Glomerular visceral epithelial cell (primary cell): ENCODE measurements around the gene TEX2.
A peak's percentile ranks its signal among the peaks of the same experiment; 100 is the strongest.

Source experiments
- DNase-seq: peaks from one replicate; pipeline ENCODE4 v3.0.0-alpha.2; 2016; ENCODE audit errors: extremely low spot score

Gene TEX2

GRCh38 chr17:64269687-64270649, 6.9 kb upstream of the TEX2 start:
- no peak for DNase-seq

GRCh38 chr17:64264891-64265290, 1.8 kb upstream of the TEX2 start:
- DNase-seq, result no peak

- peak; percentile 29 for DNase-seq
Measured at GRCh38 chr17:64262198-64262999, 661 bp downstream of the TEX2 start.

GRCh38 chr17:64261417-64262145, 1.5 kb downstream of the TEX2 start:
- no peak for DNase-seq

- no peak for DNase-seq
Measured at GRCh38 chr17:64260886-64261285, 2.2 kb downstream of the TEX2 start.

GRCh38 chr17:64259922-64260321, 3.1 kb downstream of the TEX2 start:
- peak; percentile 12 for DNase-seq

GRCh38 chr17:64259426-64259825, 3.6 kb downstream of the TEX2 start:
- DNase-seq, result no peak

- no peak for DNase-seq
Measured at GRCh38 chr17:64256913-64257807, 5.9 kb downstream of the TEX2 start.

GRCh38 chr17:64255764-64256163, 7.3 kb downstream of the TEX2 start:
- DNase-seq, result no peak

- DNase-seq, result no peak
Measured at GRCh38 chr17:64254755-64255154, 8.3 kb downstream of the TEX2 start.

GRCh38 chr17:64253470-64253869, 9.6 kb downstream of the TEX2 start:
- no peak for DNase-seq

GRCh38 chr17:64252831-64253230, 10.2 kb downstream of the TEX2 start:
- DNase-seq, result no peak

GRCh38 chr17:64250233-64250835, 12.7 kb downstream of the TEX2 start:
- no peak for DNase-seq

- DNase-seq, result no peak
Measured at GRCh38 chr17:64247836-64248235, 15.2 kb downstream of the TEX2 start.

GRCh38 chr17:64245218-64246145, 17.6 kb downstream of the TEX2 start:
- peak; percentile 31 for DNase-seq

- DNase-seq, result peak; percentile 20
Measured at GRCh38 chr17:64244165-64244564, 18.9 kb downstream of the TEX2 start.

GRCh38 chr17:64243340-64243739, 19.7 kb downstream of the TEX2 start:
- no peak for DNase-seq

- no peak for DNase-seq
Measured at GRCh38 chr17:64242633-64243032, 20.4 kb downstream of the TEX2 start.

GRCh38 chr17:64240741-64241347, 22.2 kb downstream of the TEX2 start:
- no peak for DNase-seq
